Activated CD4-positive, alpha-beta T cell treated with anti-CD3 and anti-CD28 coated beads for 4 hours (primary cell): Measurements from ENCODE around the gene RIPK4.

Experiments used
- DNase-seq, 2 donors: peaks; one replicate each; pipeline ENCODE4 v3.0.0-alpha.2; 2020

The RIPK4 gene

GRCh38 chr21:41751611-41752011, 15.2 kb downstream of the RIPK4 start:
- DNase-seq: no peak

- no peak for DNase-seq
Measured at GRCh38 chr21:41750532-41751151, 16.2 kb downstream of the RIPK4 start.

GRCh38 chr21:41750051-41750450, 16.8 kb downstream of the RIPK4 start:
- no peak for DNase-seq

- DNase-seq: no peak
Measured at GRCh38 chr21:41749286-41749685, 17.6 kb downstream of the RIPK4 start.

GRCh38 chr21:41747943-41748738, 18.7 kb downstream of the RIPK4 start:
- no peak for DNase-seq

GRCh38 chr21:41746744-41747006, 20.2 kb downstream of the RIPK4 start:
- DNase-seq: no peak

GRCh38 chr21:41745971-41746743, 20.7 kb downstream of the RIPK4 start:
- no peak for DNase-seq

GRCh38 chr21:41745026-41745820, 21.6 kb downstream of the RIPK4 start:
- DNase-seq: no peak

GRCh38 chr21:41744028-41744930, 22.6 kb downstream of the RIPK4 start:
- DNase-seq: no peak

- no peak for DNase-seq
Measured at GRCh38 chr21:41743321-41744027, 23.4 kb downstream of the RIPK4 start.

- DNase-seq: no peak
Measured at GRCh38 chr21:41742073-41742875, 24.6 kb downstream of the RIPK4 start.

GRCh38 chr21:41741253-41742072, 25.4 kb downstream of the RIPK4 start:
- no peak for DNase-seq

- no peak for DNase-seq
Measured at GRCh38 chr21:41740604-41741252, 26.1 kb downstream of the RIPK4 start.

GRCh38 chr21:41739936-41740335, 26.9 kb downstream of the RIPK4 start:
- no peak for DNase-seq

GRCh38 chr21:41739011-41739410, 27.8 kb downstream of the RIPK4 start:
- no peak for DNase-seq

- no peak for DNase-seq
Measured at GRCh38 chr21:41737651-41738324, 29.1 kb downstream of the RIPK4 start.

- DNase-seq: no peak
Measured at GRCh38 chr21:41736423-41736822, 30.4 kb downstream of the RIPK4 start.

GRCh38 chr21:41733951-41734689, 32.7 kb downstream of the RIPK4 start:
- DNase-seq: no peak
